K562 treated with DMSO at 1 percent for 24 hours (cell line): ENCODE measurements around the gene FRG2B. TPM values are rescaled to one million over a fixed set of nuclear protein-coding genes. Genes with fewer than 3 reads are reported as not detected.

Experiments used
- total RNA-seq: library from RNA; unstranded; fragments of 300-600 nt; gene quantifications from 2 replicates; pipeline ENCODE4 v1.2.3, GENCODE V29; 2022; ENCODE audit warnings: low read depth; ENCODE audit not compliant: insufficient read depth

The FRG2B gene
- 0.64 TPM in 1 of 2 replicates, not detected in the other for total RNA-seq

DNA sequence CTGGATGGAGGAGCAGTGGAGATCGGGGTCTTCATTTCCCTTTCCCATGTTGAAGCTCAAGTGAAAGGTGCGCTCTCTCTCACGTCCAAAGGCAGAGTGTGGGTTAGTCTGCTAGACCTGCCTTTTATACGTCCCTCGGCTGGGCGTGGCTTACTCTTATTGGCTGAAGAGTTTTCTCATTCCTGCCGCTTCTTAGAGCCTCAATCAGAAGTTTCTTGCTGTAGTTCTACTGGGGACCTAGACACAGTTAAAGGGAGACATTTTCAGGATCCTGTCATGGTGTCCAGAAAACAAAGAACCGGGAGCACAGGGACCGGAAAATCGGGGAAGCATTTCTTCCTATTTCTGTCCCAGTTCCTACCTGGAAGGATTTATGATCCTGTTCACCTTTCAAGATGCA, at the start of gene FRG2B:
TSS of gene FRG2B (minus strand) at position 101 of the 400 bp plus-strand sequence. CDS start at position 48, 53 bp downstream.

Other genes with a start within 250 kb of the FRG2B start
- gene PAOX, start 247.5 kb downstream of the FRG2B start, total RNA-seq: 4.4 and 5.6 TPM in 2 replicates
- 20.2 and 25.7 TPM in 2 replicates for gene MTG1, start 232.6 kb downstream of the FRG2B start, total RNA-seq
- 1.4 and 1.5 TPM in 2 replicates for gene SPRN, start 202.2 kb downstream of the FRG2B start, total RNA-seq
- gene SCART1, start 172.8 kb downstream of the FRG2B start, total RNA-seq: 3.2 and 4.9 TPM in 2 replicates
- gene CYP2E1, start 99.4 kb downstream of the FRG2B start, total RNA-seq: 0.54 TPM in 1 of 2 replicates, not detected in the other
- 0.54 and 0.87 TPM in 2 replicates for gene SYCE1, start 61.2 kb downstream of the FRG2B start, total RNA-seq